GM19455 (cell line): ENCODE measurements around the gene SIVA1.
"Not testable (repeated sequence)": the region's sequence is repeated elsewhere in the genome, so short reads cannot be mapped to it uniquely, and the experiment has no call there.

Experiments
- ATAC-seq: cut with Tn5 transposase; IDR thresholded peaks from one replicate; pipeline ENCODE4 v1.9.1; 2021; ENCODE audit not compliant: unreplicated experiment

Gene SIVA1

GRCh38 chr14:104718871-104719270, 34.1 kb upstream of the SIVA1 start:
- no peak for ATAC-seq

- no peak for ATAC-seq
These were observed 33.6 kb upstream of the SIVA1 start for GRCh38 chr14:104719343-104719742.

- no peak for ATAC-seq
These were observed 31.2 kb upstream of the SIVA1 start for GRCh38 chr14:104721505-104722431.

- no peak for ATAC-seq
These were observed 29.9 kb upstream of the SIVA1 start for GRCh38 chr14:104722938-104723650.

- ATAC-seq = peak; percentile 58
These were observed 29.1 kb upstream of the SIVA1 start, which contains the start of gene ADSS1 for GRCh38 chr14:104723651-104724406. Gene ADSS1 (plus strand): TSS chr14:104724229. CDS start chr14:104724271, 42 bp downstream.

GRCh38 chr14:104724407-104724980, 28.5 kb upstream of the SIVA1 start:
- no peak for ATAC-seq

- no peak for ATAC-seq
These were observed 27.8 kb upstream of the SIVA1 start for GRCh38 chr14:104724981-104725771.

GRCh38 chr14:104725772-104726548, 27.0 kb upstream of the SIVA1 start:
- ATAC-seq = no peak

- ATAC-seq = no peak
These were observed 26.1 kb upstream of the SIVA1 start for GRCh38 chr14:104726600-104727451.

- ATAC-seq = no peak
These were observed 24.3 kb upstream of the SIVA1 start for GRCh38 chr14:104728631-104729030.

GRCh38 chr14:104729176-104729834, 23.6 kb upstream of the SIVA1 start:
- ATAC-seq = not testable (repeated sequence)

GRCh38 chr14:104729835-104730181, 23.1 kb upstream of the SIVA1 start:
- no peak for ATAC-seq

GRCh38 chr14:104730487-104730886, 22.5 kb upstream of the SIVA1 start:
- ATAC-seq = no peak

- no peak for ATAC-seq
These were observed 21.3 kb upstream of the SIVA1 start for GRCh38 chr14:104731320-104732294.

GRCh38 chr14:104732355-104732804, 20.6 kb upstream of the SIVA1 start:
- ATAC-seq = no peak

- ATAC-seq = no peak
These were observed 19.8 kb upstream of the SIVA1 start for GRCh38 chr14:104732931-104733681.
